Measurements from ENCODE around the gene TPK1.

- TF ChIP-seq CTCF (conservative IDR thresholded peaks at IDR 0.05; ENCODE audit: low read depth, low read length) (no peak), MAFK (IDR thresholded peaks at IDR 0.05; ENCODE audit: low read depth, low read length) (no peak), RAD21 (IDR thresholded peaks at IDR 0.05; ENCODE audit: low read length) (no peak), RFX5 (IDR thresholded peaks at IDR 0.05; ENCODE audit: low read depth, low read length) (no peak), POLR2A (IDR thresholded peaks at IDR 0.05; ENCODE audit: low read depth, low read length) (no peak), BHLHE40 (IDR thresholded peaks at IDR 0.05; ENCODE audit: low read depth, low read length) (no peak), RCOR1 (IDR thresholded peaks at IDR 0.05; ENCODE audit: insufficient replicate concordance, low read length) (no peak), SMC3 (IDR thresholded peaks at IDR 0.05; ENCODE audit: low read depth, low read length) (no peak), MXI1 (IDR thresholded peaks at IDR 0.05; ENCODE audit: borderline replicate concordance, low read depth, low read length) (no peak), NFE2L2 (IDR thresholded peaks at IDR 0.05; ENCODE audit: low read depth, low read length) (no peak), FOS (IDR thresholded peaks at IDR 0.05; ENCODE audit: low read depth, low read length) (no peak), MAZ (IDR thresholded peaks at IDR 0.05; ENCODE audit: borderline replicate concordance, low read depth, low read length) (no peak), ELK1 (IDR thresholded peaks at IDR 0.05; ENCODE audit: borderline replicate concordance, low read depth, low read length) (no peak), USF2 (IDR thresholded peaks at IDR 0.05; ENCODE audit: low read depth, low read length) (no peak)
Observed at GRCh38 chr7:144408121-144408520, 427.7 kb downstream of the TPK1 start.
